Osteocyte (in vitro differentiated cells): Measurements from ENCODE around the gene ODAD3. TPM values are rescaled to one million over a fixed set of nuclear protein-coding genes. Genes with fewer than 3 reads are reported as not detected.
"Not testable (repeated sequence)": the region's sequence is repeated elsewhere in the genome, so short reads cannot be mapped to it uniquely, and the experiment has no call there.

Source experiments
- DNase-seq: peaks from one replicate; pipeline ENCODE4 v3.0.0; 2021; ENCODE audit warnings: mixed read lengths; ENCODE audit not compliant: unreplicated experiment; ENCODE audit errors: extremely low spot score
- H3K27ac Mint-ChIP-seq: one replicate; pipeline ENCODE4 v1.8.0; 2021; ENCODE audit warnings: mild to moderate bottlenecking, mixed read lengths; ENCODE audit not compliant: unreplicated experiment
- H3K27me3 Mint-ChIP-seq: one replicate; pipeline ENCODE4 v1.8.0; 2021; ENCODE audit warnings: mixed read lengths; ENCODE audit not compliant: unreplicated experiment
- H3K36me3 Mint-ChIP-seq: one replicate; pipeline ENCODE4 v1.8.0; 2021; ENCODE audit warnings: mixed read lengths; ENCODE audit not compliant: unreplicated experiment
- H3K4me1 Mint-ChIP-seq: one replicate; pipeline ENCODE4 v1.8.0; 2021; ENCODE audit warnings: mixed read lengths; ENCODE audit not compliant: unreplicated experiment
- H3K4me3 Mint-ChIP-seq: one replicate; pipeline ENCODE4 v1.8.0; 2021; ENCODE audit warnings: mild to moderate bottlenecking, moderate library complexity, mixed read lengths; ENCODE audit not compliant: unreplicated experiment
- H3K9me3 Mint-ChIP-seq: one replicate; pipeline ENCODE4 v1.8.0; 2021; ENCODE audit warnings: mixed read lengths; ENCODE audit not compliant: unreplicated experiment
- total RNA-seq: library from RNA; stranded (reverse); gene quantifications from 2 replicates; pipeline ENCODE4 v1.2.1, GENCODE V29; 2021
- TF ChIP-seq, protein P1 (sequence below): fragments of 200-600 bp; sonication (generic); IDR thresholded peaks from 2 replicates; pipeline ENCODE4 v1.5.0; 2021; ENCODE audit warnings: antibody characterized with exemption, mild to moderate bottlenecking, moderate library complexity

ODAD3 gene
- total RNA-seq, 1 donor from 2014 or later, result not detected

GRCh38 chr19:11457115-11457514 lies 22.2 kb upstream of the ODAD3 start:
- no peaks in the 10 kb centered on the region for H3K27me3 Mint-ChIP-seq
- no peak overlapping the region for H3K27ac Mint-ChIP-seq
- no peaks in the 10 kb centered on the region for H3K36me3 Mint-ChIP-seq
- no peaks in the 10 kb centered on the region for H3K9me3 Mint-ChIP-seq
- H3K4me1 Mint-ChIP-seq, result peaks cover 3% of the 10 kb centered on the region
- H3K4me3 Mint-ChIP-seq, result no peak overlapping the region
- DNase-seq, result no peak
- TF ChIP-seq, protein P1, sequence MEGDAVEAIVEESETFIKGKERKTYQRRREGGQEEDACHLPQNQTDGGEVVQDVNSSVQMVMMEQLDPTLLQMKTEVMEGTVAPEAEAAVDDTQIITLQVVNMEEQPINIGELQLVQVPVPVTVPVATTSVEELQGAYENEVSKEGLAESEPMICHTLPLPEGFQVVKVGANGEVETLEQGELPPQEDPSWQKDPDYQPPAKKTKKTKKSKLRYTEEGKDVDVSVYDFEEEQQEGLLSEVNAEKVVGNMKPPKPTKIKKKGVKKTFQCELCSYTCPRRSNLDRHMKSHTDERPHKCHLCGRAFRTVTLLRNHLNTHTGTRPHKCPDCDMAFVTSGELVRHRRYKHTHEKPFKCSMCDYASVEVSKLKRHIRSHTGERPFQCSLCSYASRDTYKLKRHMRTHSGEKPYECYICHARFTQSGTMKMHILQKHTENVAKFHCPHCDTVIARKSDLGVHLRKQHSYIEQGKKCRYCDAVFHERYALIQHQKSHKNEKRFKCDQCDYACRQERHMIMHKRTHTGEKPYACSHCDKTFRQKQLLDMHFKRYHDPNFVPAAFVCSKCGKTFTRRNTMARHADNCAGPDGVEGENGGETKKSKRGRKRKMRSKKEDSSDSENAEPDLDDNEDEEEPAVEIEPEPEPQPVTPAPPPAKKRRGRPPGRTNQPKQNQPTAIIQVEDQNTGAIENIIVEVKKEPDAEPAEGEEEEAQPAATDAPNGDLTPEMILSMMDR, result no peak

DNA sequence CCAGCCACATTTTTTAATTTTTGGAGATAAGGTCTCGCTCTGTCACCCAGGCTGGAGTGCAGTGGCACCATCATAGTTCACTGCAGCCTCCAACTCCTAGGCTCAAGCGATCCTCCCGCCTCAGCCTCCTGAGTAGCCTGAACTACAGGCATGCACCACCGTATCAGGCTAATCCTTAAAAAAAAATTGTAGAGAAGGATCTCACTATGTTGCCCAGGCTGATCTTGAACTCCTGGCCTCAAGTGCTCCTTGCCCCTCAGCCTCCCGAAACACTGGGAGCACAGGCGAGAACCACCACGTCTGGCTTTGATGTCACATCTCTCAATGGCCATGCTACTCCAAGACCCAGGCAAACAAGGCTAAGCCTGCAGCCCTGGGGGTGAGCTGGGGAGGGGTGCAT lies 21.7 kb upstream of the ODAD3 start:
- Mint-ChIP-seq H3K27ac (no peak overlapping the region), H3K9me3 (no peaks in the 10 kb centered on the region), H3K36me3 (no peaks in the 10 kb centered on the region), H3K4me3 (no peak overlapping the region), H3K4me1 (peaks cover 3% of the 10 kb centered on the region), H3K27me3 (no peaks in the 10 kb centered on the region)
- TF ChIP-seq, protein P1, result no peak
- DNase-seq, result no peak

- H3K4me3 Mint-ChIP-seq, DNase-seq, H3K27ac Mint-ChIP-seq, H3K9me3 Mint-ChIP-seq, H3K27me3 Mint-ChIP-seq, H3K4me1 Mint-ChIP-seq, H3K36me3 Mint-ChIP-seq: not testable (repeated sequence)
These were observed 20.3 kb upstream of the ODAD3 start for GRCh38 chr19:11455233-11455554.

GRCh38 chr19:11453468-11454341 lies 18.8 kb upstream of the ODAD3 start:
- Mint-ChIP-seq H3K9me3 (no peaks in the 10 kb centered on the region), H3K27me3 (no peaks in the 10 kb centered on the region), H3K4me3 (no peak overlapping the region), H3K36me3 (peaks cover 4% of the 10 kb centered on the region), H3K4me1 (peaks cover 3% of the 10 kb centered on the region), H3K27ac (no peak overlapping the region)
- TF ChIP-seq, protein P1, result peak; percentile 26
- DNase-seq, result no peak

DNA sequence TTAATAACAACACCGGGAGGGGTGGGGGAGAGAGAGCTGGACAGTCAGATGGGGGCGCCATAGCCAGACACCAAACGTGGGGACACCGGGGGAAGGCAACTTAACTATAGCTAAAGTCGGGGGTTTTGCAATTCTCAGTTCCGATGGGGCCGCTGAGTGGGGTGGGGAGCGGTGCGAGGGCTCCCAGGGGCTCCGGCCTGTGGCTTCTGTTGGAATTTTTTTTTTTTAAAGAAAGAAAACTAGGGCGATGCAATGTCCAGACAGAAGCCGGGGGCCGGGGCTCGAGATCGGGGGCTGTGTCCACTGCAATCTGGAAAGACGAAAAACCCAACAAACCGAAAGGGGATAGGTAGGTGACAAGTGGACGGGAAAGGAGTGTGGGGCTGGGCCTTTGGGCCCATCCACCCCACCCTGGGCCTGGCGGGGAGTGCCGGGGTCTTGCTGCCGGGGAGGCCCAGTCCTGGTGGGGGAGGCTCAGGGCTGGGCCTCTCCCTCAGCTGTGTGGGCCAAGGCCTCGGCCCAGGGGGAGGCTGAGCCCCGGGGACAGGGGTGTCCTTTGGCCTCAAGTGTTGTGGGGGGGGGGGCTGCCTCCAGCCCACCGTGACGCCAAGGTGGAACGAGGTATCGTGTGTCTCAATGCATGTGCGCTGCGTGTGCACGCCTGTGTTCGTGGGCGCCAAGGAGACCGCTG lies 17.8 kb upstream of the ODAD3 start:
- no peak overlapping the region for H3K4me3 Mint-ChIP-seq
- H3K27ac Mint-ChIP-seq, result no peak overlapping the region
- H3K9me3 Mint-ChIP-seq, result no peaks in the 10 kb centered on the region
- H3K36me3 Mint-ChIP-seq, result peaks cover 4% of the 10 kb centered on the region
- peaks cover 3% of the 10 kb centered on the region for H3K4me1 Mint-ChIP-seq
- DNase-seq, result no peak
- TF ChIP-seq, protein P1, result no peak
- H3K27me3 Mint-ChIP-seq, result no peaks in the 10 kb centered on the region
